Measurements from ENCODE around the gene ACTG1.
A peak's percentile ranks its signal among the peaks of the same experiment; 100 is the strongest.

The ACTG1 gene

GRCh38 chr17:81492202-81492601, 20.4 kb downstream of the ACTG1 start:
- DNase-seq: no peak

- no peak for DNase-seq
These were observed 20.8 kb downstream of the ACTG1 start for GRCh38 chr17:81491761-81492160.

- DNase-seq: no peak
These were observed 21.4 kb downstream of the ACTG1 start for GRCh38 chr17:81491181-81491581.

GRCh38 chr17:81489998-81490992, 22.3 kb downstream of the ACTG1 start:
- DNase-seq: no peak

- no peak for DNase-seq
These were observed 23.3 kb downstream of the ACTG1 start for GRCh38 chr17:81489012-81489997.

GRCh38 chr17:81488276-81488860, 24.2 kb downstream of the ACTG1 start:
- no peak for DNase-seq

- DNase-seq: peak; percentile 76
These were observed 24.9 kb downstream of the ACTG1 start for GRCh38 chr17:81487487-81488275.

- DNase-seq: no peak
These were observed 25.5 kb downstream of the ACTG1 start for GRCh38 chr17:81487089-81487486.

GRCh38 chr17:81486199-81486810, 26.3 kb downstream of the ACTG1 start:
- no peak for DNase-seq

- peak; percentile 87 for DNase-seq
These were observed 28.2 kb downstream of the ACTG1 start for GRCh38 chr17:81484195-81484979.

GRCh38 chr17:81483862-81484194, 28.8 kb downstream of the ACTG1 start:
- DNase-seq: no peak

- DNase-seq: peak; percentile 75
These were observed 29.3 kb downstream of the ACTG1 start for GRCh38 chr17:81483085-81483861.

- no peak for DNase-seq
These were observed 29.9 kb downstream of the ACTG1 start for GRCh38 chr17:81482673-81483072.

- DNase-seq: no peak
These were observed 30.6 kb downstream of the ACTG1 start for GRCh38 chr17:81481815-81482505.

GRCh38 chr17:81481073-81481799, 31.4 kb downstream of the ACTG1 start:
- peak; percentile 78 for DNase-seq

- DNase-seq: no peak
These were observed 32.2 kb downstream of the ACTG1 start for GRCh38 chr17:81480140-81481072.
